Panc1 (cell line): ENCODE results near the gene IFNK. TPM values are rescaled to one million over a fixed set of nuclear protein-coding genes. Genes with fewer than 3 reads are reported as not detected.

ENCODE experiments used
- ATAC-seq: fragments of 200-7000 bp; cut with Tn5 transposase; 2 replicates; pipeline ENCODE4 v1.9.1; 2020; ENCODE audit warnings: mild to moderate bottlenecking, moderate library complexity
- BruUV-seq: library from RNA; stranded (reverse); fragments of 400-500 nt; replicated peaks from 2 replicates; lab custom pipeline; 2021; lab: Mats Ljungman, UMichigan
- CTCF ChIA-PET: fragments of 300-600 bp; sonication (Branson Sonifier 250); formaldehyde crosslinking; loops from one replicate; lab custom pipeline; 2022; ENCODE audit warnings: antibody characterized with exemption; lab: Charles Lee
- POLR2A ChIA-PET: fragments of 300-600 bp; sonication (Branson Sonifier 250); formaldehyde crosslinking; loops from one replicate; lab custom pipeline; 2022; ENCODE audit warnings: antibody characterized with exemption; lab: Charles Lee
- DNase-seq: peaks from one replicate; pipeline ENCODE4 v3.0.0-alpha.2; 2010; ENCODE audit warnings: low read depth, low spot score
- H3K27ac ChIP-seq: 2 replicates; pipeline ENCODE4 v1.5.1; 2011; ENCODE audit warnings: mild to moderate bottlenecking, low read length, inconsistent platforms
- H3K27me3 ChIP-seq: fragments of 200-500 bp; sonication (Bioruptor generic); 2 replicates; pipeline ENCODE4 v1.6.0; 2014; ENCODE audit warnings: low read length, inconsistent platforms; ENCODE audit not compliant: control insufficient read depth, insufficient read depth
- H3K36me3 ChIP-seq: fragments of 200-500 bp; sonication (Bioruptor generic); 2 replicates; pipeline ENCODE4 v1.5.1; 2014; ENCODE audit warnings: inconsistent platforms, mild to moderate bottlenecking, low read length, moderate library complexity; ENCODE audit not compliant: control insufficient read depth, insufficient read depth
- H3K4me1 ChIP-seq: 2 replicates; pipeline ENCODE4 v1.5.1; 2011; ENCODE audit warnings: inconsistent platforms, mild to moderate bottlenecking, low read length, moderate library complexity; ENCODE audit not compliant: control insufficient read depth, insufficient read depth
- H3K4me3 ChIP-seq, 2 experiments: 2 replicates each; pipeline ENCODE4 v1.5.1; 2011 to 2012; ENCODE audit warnings: low read depth in 2 of 2, low read length in 2 of 2, mild to moderate bottlenecking in 2 of 2, inconsistent platforms in 1 of 2, moderate library complexity in 1 of 2
- H3K9me3 ChIP-seq: fragments of 200-500 bp; sonication (Bioruptor generic); 2 replicates; pipeline ENCODE4 v1.5.1; 2014; ENCODE audit warnings: low read depth, mild to moderate bottlenecking, inconsistent platforms, low read length, moderate library complexity; ENCODE audit not compliant: control insufficient read depth, insufficient read depth
- POLR2AphosphoS5 ChIP-seq: IDR thresholded peaks from 2 replicates; pipeline ENCODE4 v1.6.1; 2012; ENCODE audit warnings: mild to moderate bottlenecking, low read depth, low read length, moderate library complexity
- SIN3A ChIP-seq: IDR thresholded peaks from 2 replicates; pipeline ENCODE4 v1.6.1; 2012; ENCODE audit warnings: low read depth, mild to moderate bottlenecking, low read length, moderate library complexity, borderline replicate concordance; ENCODE audit not compliant: insufficient read depth
- TCF7L2 ChIP-seq: IDR thresholded peaks from 2 replicates; pipeline ENCODE4 v1.6.1; 2011; ENCODE audit warnings: mild to moderate bottlenecking, low read depth, low read length, inconsistent platforms
- in situ Hi-C: cut with HindIII; loops from 2 replicates; pipeline ENCODE4 v1.10.0; 2016; ENCODE audit warnings: low sequenced_read_pairs, low pct_unique_long_range_greater_than_20kb
- intact Hi-C: fragments of 100-400 bp; cut with micrococcal nuclease; formaldehyde crosslinking; loops from one replicate; pipeline ENCODE4 v1.10.0; 2022; ENCODE audit not compliant: unreplicated experiment
- total RNA-seq: library from RNA; stranded (reverse); gene quantifications from one replicate; pipeline ENCODE4 v1.2.1, GENCODE V29; 2021; ENCODE audit not compliant: unreplicated experiment
- TF ChIP-seq, protein P1 (sequence below): fragments of 450-650 bp; IDR thresholded peaks from 2 replicates; pipeline ENCODE4 v1.5.1; 2017; ENCODE audit warnings: mild to moderate bottlenecking
- TF ChIP-seq, protein P2 (sequence below), 2 experiments: IDR thresholded peaks; 2 replicates each; pipeline ENCODE4 v1.6.1; 2011 to 2012; ENCODE audit warnings: low read depth in 2 of 2, control low read depth in 1 of 2, low read length in 1 of 2, mild to moderate bottlenecking in 1 of 2, moderate library complexity in 1 of 2; ENCODE audit not compliant: insufficient read depth in 1 of 2

IFNK gene
- total RNA-seq, 1 experiment from 2014 or later = not detected

DNA sequence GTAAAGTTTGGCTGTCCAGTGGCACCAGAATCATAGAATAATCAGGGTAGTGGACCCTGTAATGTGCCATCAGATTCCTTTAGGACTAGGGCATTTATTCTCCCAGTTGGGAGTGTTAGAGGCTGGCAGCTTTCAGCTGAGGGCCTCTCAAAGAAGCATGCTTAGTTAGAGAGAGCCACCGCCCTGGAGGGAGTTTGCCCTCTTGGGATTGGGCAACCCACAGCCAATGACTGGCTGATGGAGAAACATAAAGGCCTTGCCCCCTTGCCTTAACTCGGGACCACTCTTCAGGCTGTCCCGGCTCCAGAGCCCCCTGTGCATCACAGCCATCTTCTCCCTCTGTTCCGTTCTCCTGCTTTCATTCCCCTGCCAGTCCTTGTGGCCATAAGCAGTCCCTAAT lies 20.5 kb upstream of the IFNK start:
- ChIA-PET CTCF (no interaction called here), POLR2A (no interaction called here)
- Histone ChIP-seq H3K36me3 (no peaks in the 10 kb centered on the region), H3K27ac (no peak overlapping the region), H3K4me1 (no peaks in the 10 kb centered on the region), H3K9me3 (no peaks in the 10 kb centered on the region), H3K27me3 (no peaks in the 10 kb centered on the region), H3K4me3 (no peak overlapping the region)
- no TSS peak for BruUV-seq
- no peak for TF ChIP-seq SIN3A
- TF ChIP-seq, protein P1, sequence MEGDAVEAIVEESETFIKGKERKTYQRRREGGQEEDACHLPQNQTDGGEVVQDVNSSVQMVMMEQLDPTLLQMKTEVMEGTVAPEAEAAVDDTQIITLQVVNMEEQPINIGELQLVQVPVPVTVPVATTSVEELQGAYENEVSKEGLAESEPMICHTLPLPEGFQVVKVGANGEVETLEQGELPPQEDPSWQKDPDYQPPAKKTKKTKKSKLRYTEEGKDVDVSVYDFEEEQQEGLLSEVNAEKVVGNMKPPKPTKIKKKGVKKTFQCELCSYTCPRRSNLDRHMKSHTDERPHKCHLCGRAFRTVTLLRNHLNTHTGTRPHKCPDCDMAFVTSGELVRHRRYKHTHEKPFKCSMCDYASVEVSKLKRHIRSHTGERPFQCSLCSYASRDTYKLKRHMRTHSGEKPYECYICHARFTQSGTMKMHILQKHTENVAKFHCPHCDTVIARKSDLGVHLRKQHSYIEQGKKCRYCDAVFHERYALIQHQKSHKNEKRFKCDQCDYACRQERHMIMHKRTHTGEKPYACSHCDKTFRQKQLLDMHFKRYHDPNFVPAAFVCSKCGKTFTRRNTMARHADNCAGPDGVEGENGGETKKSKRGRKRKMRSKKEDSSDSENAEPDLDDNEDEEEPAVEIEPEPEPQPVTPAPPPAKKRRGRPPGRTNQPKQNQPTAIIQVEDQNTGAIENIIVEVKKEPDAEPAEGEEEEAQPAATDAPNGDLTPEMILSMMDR = no peak
- no peak for TF ChIP-seq TCF7L2
- TF ChIP-seq, protein P2, sequence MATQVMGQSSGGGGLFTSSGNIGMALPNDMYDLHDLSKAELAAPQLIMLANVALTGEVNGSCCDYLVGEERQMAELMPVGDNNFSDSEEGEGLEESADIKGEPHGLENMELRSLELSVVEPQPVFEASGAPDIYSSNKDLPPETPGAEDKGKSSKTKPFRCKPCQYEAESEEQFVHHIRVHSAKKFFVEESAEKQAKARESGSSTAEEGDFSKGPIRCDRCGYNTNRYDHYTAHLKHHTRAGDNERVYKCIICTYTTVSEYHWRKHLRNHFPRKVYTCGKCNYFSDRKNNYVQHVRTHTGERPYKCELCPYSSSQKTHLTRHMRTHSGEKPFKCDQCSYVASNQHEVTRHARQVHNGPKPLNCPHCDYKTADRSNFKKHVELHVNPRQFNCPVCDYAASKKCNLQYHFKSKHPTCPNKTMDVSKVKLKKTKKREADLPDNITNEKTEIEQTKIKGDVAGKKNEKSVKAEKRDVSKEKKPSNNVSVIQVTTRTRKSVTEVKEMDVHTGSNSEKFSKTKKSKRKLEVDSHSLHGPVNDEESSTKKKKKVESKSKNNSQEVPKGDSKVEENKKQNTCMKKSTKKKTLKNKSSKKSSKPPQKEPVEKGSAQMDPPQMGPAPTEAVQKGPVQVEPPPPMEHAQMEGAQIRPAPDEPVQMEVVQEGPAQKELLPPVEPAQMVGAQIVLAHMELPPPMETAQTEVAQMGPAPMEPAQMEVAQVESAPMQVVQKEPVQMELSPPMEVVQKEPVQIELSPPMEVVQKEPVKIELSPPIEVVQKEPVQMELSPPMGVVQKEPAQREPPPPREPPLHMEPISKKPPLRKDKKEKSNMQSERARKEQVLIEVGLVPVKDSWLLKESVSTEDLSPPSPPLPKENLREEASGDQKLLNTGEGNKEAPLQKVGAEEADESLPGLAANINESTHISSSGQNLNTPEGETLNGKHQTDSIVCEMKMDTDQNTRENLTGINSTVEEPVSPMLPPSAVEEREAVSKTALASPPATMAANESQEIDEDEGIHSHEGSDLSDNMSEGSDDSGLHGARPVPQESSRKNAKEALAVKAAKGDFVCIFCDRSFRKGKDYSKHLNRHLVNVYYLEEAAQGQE (IDR thresholded peaks at IDR 0.05; ENCODE audit: insufficient read depth in 1 of 2, low read depth in 2 of 2, low read length in 1 of 2) = no peak
- intact Hi-C loops (loop anchor here (10.0 kb wide), 1 partner anchor 61 kb away; no protein-coding TSS in a partner anchor), in situ Hi-C loops (no loop called here)
- no peak for DNase-seq
- ATAC-seq = no peak

DNA sequence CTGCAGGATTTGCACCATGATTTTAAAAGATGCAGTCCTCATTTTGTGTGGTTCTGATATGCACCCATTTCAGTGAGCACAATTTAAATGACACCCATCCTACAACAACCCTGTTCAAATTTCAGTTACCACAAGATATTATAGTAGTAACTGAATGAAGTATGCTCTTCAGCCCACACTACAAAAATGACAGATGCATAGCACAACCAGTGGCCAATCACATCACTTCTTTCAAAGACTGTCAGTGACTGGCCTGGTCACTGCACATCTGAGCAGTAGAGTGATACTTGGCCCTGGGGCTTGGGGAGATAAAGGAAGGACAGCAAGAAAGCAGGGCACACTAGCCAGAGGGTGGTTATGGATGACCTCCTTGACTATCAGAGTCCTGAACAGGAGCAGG lies 19.8 kb upstream of the IFNK start:
- intact Hi-C loops = loop anchor here (10.0 kb wide), 1 partner anchor 61 kb away; no protein-coding TSS in a partner anchor
- TF ChIP-seq, protein P2 (IDR thresholded peaks at IDR 0.05; ENCODE audit: insufficient read depth in 1 of 2, low read depth in 2 of 2, low read length in 1 of 2) = no peak
- TF ChIP-seq SIN3A (no peak), POLR2AphosphoS5 (no peak)
- TF ChIP-seq, protein P1 = no peak
- BruUV-seq = no TSS peak

More for the DNA sequence above, 19.8 kb upstream of the IFNK start:
- POLR2A ChIA-PET = no interaction called here
- Histone ChIP-seq H3K36me3 (no peaks in the 10 kb centered on the region), H3K27ac (no peak overlapping the region), H3K4me3 (no peak overlapping the region), H3K9me3 (no peaks in the 10 kb centered on the region), H3K4me1 (no peaks in the 10 kb centered on the region), H3K27me3 (no peaks in the 10 kb centered on the region)
- no peak for ATAC-seq
- CTCF ChIA-PET = no interaction called here
- DNase-seq = no peak
- in situ Hi-C loops = no loop called here
